AG08396 (cell line): Measurements from ENCODE around the gene NEGR1.

Experiments used
- DNase-seq: peaks from one replicate; pipeline ENCODE4 v3.0.0; 2012; ENCODE audit warnings: low spot score, mixed read lengths

The NEGR1 gene

DNA sequence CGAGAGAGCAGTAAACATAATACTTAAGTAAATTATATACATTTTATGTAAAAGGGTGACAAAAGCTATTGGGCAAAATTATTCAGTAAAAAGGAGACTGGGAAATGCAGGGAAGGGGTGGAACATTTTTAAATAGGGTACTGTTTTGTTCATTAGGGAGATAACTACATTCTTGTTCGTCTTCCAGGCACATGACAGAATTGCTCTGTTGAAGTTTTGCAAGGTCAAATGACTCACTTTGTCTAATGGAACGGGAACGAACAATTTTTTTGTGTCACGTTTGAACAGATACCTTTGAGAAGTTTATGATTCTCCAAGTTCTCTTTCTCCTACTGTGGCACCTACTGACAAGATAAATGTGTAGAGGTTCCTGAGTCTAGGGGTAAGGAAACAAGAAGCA lies 819.2 kb downstream of the NEGR1 start:
- DNase-seq = peak; percentile 5

DNA sequence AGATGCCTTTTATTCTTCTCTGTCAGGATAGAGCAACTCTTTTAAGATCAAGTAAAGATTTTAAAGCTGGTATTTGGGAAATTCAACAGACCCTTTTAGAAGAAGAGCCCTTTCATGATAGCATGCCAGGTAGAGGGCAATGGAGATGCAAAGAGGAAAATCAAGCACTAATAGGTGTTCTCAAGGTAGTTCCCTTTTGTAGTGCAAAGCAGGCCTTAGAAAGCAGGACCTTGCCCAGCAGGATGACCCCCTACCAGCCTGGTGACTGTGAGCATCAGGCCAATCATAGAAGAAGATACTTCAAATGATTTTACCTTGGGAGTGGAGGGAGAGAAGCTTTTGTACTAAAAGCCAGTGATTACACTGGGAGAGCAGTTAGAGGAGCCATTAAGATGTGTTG lies 820.1 kb downstream of the NEGR1 start:
- no peak for DNase-seq

DNA sequence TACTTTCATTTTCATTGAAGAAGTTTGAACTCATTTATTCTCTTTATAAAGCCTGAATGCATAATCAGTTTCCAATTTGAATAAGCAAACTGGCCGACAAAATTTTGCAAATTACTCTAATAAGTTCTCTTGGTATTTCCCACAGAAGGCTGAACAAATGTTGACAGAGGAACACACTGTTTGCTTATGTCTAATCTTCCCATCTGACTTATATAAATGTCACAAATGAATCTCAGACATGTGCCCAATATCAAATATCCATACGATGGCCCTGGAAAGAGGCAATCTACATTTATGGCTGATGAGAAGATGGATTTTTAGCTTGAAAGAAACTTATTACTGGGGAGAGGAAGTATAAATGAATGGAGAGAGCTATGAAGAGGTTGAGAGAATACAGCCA lies 820.9 kb downstream of the NEGR1 start:
- no peak for DNase-seq

DNA sequence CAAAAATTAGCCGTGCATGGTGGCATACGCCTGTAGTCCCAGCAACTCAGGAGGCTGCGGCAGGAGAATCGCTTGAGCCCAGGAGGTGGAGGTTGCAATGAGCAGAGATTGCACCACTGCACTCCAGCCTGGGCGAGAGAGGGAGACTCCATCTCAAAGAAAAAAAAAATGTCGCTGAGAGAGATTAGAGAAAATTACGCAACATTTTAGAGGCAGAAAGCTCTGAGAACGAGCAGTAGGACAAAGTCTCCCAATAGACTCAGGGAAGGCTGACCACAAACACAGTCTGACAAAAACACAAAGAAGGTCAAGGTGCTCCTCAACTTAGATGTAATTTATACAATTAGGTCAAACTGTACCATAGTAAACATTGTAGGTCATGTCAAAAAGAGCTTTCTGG lies 833.9 kb downstream of the NEGR1 start:
- no peak for DNase-seq

DNA sequence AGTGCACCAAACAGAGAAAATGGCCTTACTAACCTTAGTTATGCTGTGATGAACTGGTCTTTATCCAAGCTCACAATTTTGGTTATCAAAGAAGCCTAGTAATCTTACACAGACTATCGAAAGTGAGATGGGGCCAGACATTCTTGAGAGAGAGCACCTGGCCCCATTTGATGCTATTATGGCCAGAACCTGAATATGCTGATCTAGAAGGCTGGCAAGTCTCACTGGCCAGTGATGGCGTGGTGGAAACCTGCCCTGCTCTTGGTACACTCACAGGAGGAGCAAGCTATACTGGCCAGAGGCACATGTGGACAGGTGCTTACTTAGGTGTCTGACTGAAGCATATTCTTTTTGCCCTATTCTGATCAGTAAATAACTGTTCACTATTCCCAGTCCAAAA lies 843.7 kb downstream of the NEGR1 start:
- no peak for DNase-seq

DNA sequence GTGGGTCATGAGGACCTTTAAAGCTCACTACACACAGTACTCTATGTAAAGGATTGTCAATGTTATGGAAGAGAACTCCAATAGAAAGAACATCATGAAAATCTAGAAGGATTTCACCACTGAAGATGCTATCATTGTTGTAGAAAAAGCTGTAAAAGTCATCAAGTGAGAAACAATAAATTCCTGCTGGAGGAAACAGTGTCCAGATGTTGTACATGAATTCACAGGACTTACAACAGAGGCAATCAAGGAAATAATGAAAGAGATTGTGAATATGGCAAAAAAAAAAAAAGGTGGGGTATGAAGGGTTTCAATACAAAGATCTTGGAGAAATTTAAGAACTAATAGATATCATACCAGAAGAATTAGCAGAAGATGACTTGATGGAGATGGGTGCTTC lies 846.4 kb downstream of the NEGR1 start:
- no peak for DNase-seq

DNA sequence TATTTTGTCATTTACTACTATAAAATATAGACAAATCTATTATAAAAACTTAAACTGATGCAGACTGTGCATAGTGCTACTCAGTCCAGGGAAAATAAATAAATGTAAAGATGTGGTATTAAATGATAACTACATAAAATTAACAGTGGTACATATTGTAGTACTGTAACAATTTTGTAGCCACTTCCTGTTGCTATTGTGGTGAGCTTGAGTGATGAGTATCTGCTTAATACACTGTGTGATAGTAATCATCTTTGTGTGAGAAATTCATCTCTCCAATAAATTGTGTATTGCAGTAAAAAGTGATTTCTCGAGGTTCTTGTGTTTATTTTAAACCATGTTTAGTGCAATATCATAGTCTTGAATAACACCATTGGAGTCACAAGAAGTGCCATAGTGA lies 848.1 kb downstream of the NEGR1 start:
- DNase-seq = no peak

DNA sequence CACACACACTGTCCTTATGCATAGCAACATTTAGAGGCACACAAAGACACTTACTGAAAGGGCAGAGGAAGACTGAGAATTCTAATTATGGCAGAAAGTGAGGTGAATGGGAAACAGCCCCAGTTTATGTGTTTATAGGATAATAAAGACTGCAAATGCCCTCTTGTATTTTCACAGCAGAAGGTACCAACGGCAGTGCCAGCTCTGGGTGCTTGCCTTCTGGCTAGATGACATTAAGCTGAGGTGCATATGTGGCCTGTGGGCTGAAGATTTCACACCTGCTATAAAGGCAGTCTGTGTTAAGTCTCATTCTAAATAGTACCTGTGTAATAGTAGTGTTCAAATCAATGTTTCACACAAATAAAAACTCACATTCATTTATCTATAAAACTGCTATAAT lies 854.3 kb downstream of the NEGR1 start:
- no peak for DNase-seq

DNA sequence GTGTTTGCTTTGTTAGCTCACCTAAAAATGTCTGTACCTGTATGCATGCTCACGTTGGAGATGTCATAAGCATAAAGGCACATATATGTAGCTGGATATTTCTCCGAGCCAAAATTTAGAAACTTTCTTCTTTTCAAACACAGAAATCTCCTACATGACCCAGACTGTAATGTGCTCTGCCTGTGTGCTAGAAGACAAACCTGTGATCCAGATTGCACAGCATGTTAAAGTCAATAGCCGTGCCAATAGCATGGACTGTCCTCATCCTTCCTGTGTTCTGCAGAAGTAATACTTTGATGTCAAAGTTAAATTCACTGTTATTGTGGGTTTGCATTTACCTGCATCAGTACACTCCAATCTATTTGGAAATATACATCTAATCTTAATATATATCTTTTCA lies 855.3 kb downstream of the NEGR1 start:
- DNase-seq = no peak

DNA sequence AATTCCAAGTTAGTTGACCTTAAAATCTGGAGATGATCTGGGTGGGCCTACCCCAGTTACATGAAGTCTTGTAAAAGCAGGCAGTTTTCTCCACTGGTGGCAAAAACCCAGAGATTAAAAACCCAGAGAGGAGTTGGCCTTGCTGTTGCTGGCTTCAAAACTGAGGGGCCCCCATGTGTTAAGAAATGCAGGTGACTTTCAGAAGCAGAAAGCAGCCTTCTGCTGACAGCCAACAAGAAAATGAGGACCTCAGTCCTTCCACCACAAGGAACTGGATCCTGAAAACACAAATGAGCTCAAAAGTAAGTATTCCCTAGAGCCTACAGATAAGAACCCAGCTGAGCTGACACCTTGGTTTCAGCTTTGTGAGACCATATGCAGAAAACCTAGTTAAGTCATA lies 857.8 kb downstream of the NEGR1 start:
- DNase-seq = no peak

DNA sequence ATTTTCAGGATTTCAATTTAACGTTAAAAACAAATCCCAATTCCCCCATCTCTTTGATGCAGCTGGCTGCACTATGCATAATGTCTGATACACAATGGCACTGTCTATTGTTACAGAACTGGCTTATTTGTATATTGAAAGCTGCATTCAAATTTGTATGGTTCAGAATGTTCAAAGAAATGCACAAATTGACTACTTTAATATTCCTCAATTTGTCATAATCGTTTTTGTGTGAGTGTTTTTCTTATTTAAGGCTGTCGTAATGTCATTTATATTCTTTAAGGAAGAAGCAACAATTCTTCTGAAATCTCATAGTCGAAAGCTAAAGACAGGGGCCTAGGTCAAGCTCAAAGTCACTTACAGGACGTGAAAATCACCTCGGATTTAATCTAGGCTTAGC lies 860.1 kb downstream of the NEGR1 start:
- DNase-seq = no peak

DNA sequence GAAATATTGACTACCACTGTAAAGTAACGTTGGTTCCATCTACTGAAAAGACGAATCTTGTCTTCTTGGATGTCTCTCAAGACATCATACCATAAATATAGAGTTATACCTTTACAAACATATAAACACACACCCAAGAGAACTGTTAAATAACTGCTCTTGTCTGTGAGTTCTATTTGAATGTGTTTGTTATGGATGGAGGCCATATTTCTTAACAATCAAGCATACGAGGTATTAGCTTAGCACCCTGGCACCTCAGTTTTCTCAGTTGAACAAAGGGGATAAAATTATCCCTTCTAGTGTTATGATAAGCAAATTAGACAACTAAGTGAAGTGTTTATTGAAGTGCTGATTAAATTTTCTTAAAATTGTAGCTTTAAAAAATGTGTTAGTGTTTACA lies 864.9 kb downstream of the NEGR1 start:
- no peak for DNase-seq

DNA sequence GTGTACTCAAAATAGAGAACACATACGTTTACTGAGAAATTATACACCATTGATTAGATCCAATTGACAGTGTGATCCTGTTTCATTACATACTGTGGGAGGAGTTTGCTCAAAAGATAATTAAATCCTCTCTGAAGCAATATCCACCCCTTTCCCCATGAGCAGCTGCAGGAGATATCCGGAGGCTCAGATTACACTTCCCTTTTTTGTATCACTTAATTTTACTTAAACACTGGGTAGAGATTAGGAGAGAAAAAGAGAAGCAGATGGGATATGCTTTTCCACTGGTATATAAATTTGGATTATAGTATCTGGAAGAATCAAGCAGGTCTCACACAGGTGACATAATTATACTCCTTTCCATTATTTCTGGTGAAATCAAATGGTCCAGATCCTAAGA lies 868.2 kb downstream of the NEGR1 start:
- DNase-seq = no peak

DNA sequence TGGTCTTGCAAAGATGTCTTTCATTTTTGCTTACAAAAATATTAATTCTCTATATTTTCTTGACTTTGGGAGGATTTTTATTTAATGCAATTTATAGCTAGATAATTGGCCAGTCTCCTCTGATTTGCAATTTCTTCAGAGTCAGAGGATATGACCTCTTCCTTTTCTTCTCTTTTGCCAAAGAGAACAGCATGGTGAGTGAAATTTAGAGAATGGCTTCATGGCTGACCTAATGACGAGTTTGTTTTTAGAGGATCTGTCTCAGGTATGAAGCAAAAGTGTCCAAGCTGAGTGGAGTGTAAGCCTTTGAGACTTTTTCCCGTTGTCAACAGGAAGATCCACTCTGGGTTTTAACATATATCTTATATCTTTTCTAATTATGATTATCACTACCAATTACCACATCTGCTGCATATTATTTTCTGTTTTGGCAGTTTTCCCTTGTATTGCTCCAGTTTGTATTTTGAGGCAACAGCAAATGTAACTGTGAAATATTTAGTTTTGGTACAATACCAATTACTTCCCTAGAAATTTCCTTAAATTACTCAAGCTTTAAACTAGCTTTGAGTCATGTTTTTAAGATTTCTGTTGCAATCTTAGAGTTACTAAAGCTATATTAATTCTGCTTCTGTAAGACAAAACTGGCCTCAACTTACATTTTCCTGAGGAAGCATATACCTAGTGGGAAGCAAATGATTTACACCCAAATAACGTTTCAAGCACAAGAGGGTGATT lies 868.7 kb downstream of the NEGR1 start:
- DNase-seq = no peak

DNA sequence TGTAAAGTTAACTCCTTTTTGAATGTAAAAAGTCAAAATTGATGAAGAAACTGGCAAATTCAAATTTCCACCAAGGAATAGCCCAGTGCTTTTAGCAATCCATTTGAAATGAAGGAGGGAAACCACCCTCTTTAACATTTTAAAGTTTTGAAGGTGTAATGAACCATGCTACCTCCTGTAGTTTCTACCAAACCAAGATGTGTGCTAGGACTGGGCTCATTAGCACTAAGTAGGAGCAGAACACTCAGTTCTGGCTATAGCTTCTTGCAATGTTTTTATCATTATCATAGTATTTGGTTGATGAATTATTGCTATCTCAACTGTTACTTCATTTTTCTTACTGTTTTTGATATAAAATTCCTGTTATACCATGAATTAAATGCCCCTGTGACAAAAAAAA lies 882.3 kb downstream of the NEGR1 start:
- no peak for DNase-seq

DNA sequence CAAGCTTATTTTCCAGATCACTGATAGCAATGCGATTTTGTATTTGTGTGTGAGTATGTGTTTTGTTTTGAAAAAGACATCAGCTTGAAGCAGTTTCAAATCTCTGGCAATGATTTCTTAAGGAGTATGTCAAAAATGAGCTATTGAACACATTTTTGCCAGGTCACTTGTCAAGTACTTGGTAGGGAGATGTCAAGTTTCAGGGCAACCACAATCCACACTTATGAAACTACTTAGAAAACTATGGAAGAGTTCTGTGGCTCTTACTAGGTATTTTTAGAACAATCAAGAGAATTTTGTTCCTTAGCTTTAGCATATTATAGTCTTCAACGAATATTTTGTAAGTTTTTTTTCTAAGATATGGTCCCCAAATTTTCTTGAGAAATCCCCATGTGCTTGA lies 882.7 kb downstream of the NEGR1 start:
- no peak for DNase-seq

DNA sequence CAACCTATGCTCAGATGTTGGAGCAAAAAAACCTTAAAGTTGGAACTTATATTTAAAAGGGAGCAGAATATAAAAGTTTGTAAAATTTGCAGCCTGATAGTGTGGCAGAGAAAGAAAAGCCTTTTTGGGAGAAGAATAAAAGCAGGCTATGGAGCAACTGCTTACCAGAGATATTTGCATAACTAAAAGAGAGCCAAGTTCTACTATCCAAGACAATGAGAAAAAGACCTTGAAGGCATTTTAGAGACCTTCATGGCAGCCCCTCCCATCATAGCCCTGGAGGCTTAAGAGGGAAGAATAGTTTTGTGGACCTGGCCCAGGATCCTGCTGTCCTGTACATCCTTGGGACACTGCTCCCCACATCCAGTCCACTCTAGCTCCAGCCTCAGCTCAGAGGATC lies 889.0 kb downstream of the NEGR1 start:
- DNase-seq = no peak

DNA sequence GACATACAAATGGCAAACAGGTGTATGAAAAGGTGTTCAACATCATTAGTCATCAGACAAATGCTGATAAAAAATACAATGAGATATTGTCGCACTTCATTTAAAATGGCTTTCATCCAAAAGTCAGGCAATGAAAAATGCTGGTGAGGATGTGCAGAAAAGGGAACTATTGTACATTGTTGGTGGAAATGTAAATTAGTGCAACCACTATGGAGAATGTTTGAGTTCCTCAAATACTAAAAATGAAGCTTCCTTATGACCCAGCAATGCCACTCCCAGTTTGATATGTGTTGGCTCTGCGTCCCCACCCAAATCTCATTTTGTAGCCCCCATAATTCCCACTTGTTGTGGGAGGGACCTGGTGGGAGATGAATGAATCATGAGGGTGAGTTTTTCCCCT lies 891.8 kb downstream of the NEGR1 start:
- no peak for DNase-seq

DNA sequence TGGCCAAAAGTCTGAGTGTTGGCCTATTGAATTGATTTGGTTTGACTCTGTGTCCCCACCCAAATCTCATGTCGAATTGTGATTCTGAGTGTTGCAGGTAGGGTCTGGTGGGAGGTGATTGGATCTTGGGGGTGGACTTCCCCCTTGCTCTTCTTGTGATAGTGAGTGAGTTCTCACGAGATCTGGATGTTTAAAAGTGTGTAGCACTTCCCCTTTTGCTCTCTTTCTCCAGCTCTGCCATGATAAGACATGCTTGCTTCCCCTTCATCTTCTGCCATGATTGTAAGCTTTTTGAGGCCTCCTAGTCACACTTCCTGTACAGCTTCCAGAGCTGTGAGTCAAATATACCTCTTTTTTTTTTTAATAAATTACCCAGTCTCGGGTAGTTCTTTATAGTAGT lies 904.5 kb downstream of the NEGR1 start:
- DNase-seq = no peak

DNA sequence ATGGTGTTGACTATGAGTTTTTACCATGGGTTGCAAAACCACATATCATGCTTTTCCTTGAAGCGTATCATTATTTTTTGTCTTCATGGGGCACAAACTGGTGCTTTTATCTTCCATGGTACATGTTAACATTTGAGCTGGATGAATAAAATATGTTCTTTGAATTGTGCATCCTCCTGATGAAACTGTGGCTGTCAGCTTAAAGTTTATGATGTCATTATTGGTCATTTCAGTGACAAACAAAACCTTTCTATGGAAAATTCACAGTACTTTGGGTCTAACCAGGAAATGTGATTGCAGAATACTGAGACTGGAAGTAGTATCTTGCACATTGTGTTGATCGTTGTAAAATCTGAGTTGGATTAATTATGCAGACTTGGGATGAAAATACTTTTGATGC lies 909.8 kb downstream of the NEGR1 start:
- no peak for DNase-seq

DNA sequence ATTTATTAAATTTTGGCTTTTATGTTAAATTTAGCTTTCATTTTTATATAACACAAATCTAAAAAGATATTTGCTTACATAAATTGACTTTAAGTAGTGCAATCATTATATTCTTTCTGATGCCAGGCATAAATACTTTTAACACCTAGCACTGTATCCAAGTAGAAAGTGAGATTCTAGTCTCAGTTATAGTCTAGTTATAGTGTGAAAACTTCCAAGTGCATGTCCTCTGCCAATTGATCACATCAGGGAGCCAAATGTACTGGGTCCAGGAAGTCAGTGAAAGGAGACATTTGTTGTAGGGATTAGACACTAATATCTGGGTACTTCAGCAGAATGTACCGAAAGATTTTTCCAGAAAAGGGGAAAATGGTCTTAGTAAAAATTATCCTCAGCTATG lies 910.8 kb downstream of the NEGR1 start:
- no peak for DNase-seq

DNA sequence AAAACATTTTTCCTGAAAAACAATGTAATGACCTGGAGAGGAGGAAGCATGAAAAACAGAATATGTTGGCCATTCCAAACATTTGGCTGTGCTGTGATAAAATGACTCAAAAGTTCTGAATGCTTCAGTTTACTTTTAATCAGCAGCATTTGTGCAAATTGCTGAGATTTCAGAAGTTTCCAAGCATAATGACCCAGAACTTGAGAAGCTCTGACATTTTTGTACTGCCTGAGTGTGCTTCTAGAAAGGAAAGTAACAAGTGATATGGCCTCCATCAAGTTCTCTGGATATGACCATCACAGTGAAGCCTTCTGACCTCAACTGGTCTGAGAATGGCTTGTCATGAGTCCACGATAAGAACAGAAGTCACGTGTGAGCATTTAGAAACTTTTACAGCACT lies 918.1 kb downstream of the NEGR1 start:
- DNase-seq = no peak

DNA sequence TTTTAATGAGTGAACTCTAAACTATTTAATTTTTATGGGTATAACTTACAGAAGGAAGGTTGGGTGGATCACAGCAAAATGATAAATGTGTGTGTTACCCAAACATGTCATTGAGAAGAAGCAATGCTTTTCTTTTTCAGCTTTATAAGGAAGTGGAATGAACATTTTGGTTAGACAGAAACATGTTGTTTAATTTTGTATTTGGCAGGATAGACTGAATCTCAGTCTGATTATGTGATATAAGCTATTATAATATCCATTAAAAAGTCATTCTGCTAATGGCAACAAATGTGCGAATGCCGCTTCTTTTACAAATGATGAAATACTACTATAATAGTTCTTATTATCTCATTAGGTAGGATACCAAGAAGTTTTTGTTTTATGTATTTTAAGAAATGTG lies 919.6 kb downstream of the NEGR1 start:
- no peak for DNase-seq

DNA sequence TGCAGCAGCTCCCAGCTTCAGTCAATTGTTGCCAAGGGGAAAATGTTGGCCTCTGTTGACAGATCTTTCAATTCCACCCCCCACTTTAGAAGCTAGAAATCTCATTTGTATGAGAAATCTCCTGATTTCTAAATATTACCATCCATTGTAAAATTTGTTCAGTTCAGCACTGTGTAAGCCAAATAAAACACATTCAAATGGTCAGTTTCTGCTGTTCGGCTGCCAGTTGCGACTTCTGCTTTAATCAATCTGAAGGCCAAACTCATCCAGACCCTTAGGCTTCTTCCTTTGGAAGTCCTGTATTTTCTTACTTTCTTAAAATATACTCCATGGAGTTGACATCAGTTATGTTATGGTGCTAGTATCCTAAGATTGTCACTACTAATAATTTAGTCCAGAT lies 920.3 kb downstream of the NEGR1 start:
- DNase-seq = no peak

DNA sequence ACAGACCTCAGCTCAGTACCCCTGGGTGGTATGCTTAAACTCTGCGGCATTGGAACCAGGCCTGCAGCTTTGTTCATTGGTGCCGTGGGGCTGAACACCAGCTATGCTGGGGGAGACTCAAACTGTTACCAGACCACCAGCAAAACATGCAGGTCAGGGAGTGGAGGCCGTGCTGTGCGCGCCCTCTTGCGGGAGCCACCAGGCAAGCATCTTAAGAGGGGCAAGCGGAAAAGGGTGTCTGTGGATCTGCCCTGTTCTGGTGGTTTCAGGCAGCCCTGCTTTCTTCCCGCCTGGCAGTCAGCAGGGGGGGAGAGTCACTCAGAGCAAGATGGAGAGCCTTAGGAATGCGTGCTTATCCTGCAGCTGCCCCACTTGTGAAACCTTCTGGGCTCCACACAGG lies 924.6 kb downstream of the NEGR1 start:
- no peak for DNase-seq
